Activated T-cell treated with anti-CD3 and anti-CD28 coated beads, Interleukin-2, amount 50 U/mL, for 4 hours (primary cell): ENCODE results near the gene DYNC1LI2. TPM values are rescaled to one million over a fixed set of nuclear protein-coding genes. Genes with fewer than 3 reads are reported as not detected.
A peak's percentile ranks its signal among the peaks of the same experiment; 100 is the strongest.
"Not testable (repeated sequence)": the region's sequence is repeated elsewhere in the genome, so short reads cannot be mapped to it uniquely, and the experiment has no call there.

Source experiments
- ATAC-seq, 2 donors: fragments of 200-7000 bp; cut with Tn5 transposase; one replicate each; pipeline ENCODE4 v1.10.0; 2021
- DNase-seq: peaks from one replicate; pipeline ENCODE4 v3.0.0-alpha.2; 2020
- H3K27me3 Mint-ChIP-seq: one replicate; pipeline ENCODE4 v1.8.0; 2021; ENCODE audit warnings: low read depth, mixed read lengths
- H3K36me3 Mint-ChIP-seq: one replicate; pipeline ENCODE4 v1.8.0; 2022; ENCODE audit warnings: mixed read lengths; ENCODE audit not compliant: insufficient read depth
- H3K4me1 Mint-ChIP-seq: one replicate; pipeline ENCODE4 v1.8.0; 2021; ENCODE audit warnings: low read depth, mixed read lengths
- H3K4me3 Mint-ChIP-seq: one replicate; pipeline ENCODE4 v1.8.0; 2021; ENCODE audit warnings: mild to moderate bottlenecking, moderate library complexity, mixed read lengths
- H3K9me3 Mint-ChIP-seq: one replicate; pipeline ENCODE4 v1.8.0; 2021; ENCODE audit warnings: mixed read lengths
- total RNA-seq, 3 donors: library from RNA; stranded (reverse); gene quantifications; one replicate each; pipeline ENCODE4 v1.2.1, GENCODE V29; 2021

DYNC1LI2 gene
- 10 to 100 TPM; 45.9 to 55.5 (median 53.6) TPM for total RNA-seq

DNA sequence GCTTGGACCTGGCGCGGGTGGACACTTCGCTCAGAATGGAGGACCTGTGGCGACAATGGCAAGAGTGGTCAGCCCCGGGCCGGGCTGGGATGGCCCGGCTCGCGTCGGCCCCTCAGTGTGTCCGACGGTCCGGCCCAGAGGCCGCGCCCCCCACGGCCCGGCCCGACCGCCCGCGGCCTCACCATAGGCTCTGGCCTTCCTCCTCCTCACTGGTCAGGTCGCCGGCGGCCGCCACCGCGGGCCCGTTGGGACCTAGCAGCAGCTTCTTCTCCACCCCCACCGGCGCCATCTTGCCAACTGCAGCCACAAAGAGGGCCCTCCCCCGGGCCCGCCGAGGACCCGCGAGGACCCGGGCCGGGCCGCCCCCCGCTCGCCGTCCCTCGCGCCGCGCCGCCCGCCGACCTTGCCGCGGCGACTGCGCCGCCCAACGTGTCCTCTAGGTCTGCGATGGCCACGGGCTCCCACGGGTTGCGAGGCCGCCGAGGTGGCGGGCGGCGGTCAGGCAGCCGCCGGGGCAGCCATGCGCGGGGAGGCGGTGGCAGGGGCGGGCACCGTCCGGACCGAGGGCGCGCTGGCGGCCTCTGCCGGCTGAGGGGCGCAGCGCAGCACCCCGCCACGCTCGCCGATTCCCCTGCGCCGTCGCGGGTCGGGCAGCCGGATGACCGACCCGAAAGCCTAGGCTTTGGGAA lies at the start of gene DYNC1LI2:
TSS of gene DYNC1LI2 (minus strand) at position 307 of the 689 bp plus-strand sequence. CDS start at position 289, 18 bp downstream.
- Mint-ChIP-seq H3K27me3 (peaks cover 4% of the 10 kb centered on the region), H3K4me1 (peaks cover 38% of the 10 kb centered on the region), H3K4me3 (peak within 1 kb of the TSS; percentile 88), H3K9me3 (no peaks in the 10 kb centered on the region), H3K36me3 (peaks cover 15% of the 10 kb centered on the region)
- ATAC-seq (peak; percentile 94 to 95), DNase-seq (peak; percentile 71)

DNA sequence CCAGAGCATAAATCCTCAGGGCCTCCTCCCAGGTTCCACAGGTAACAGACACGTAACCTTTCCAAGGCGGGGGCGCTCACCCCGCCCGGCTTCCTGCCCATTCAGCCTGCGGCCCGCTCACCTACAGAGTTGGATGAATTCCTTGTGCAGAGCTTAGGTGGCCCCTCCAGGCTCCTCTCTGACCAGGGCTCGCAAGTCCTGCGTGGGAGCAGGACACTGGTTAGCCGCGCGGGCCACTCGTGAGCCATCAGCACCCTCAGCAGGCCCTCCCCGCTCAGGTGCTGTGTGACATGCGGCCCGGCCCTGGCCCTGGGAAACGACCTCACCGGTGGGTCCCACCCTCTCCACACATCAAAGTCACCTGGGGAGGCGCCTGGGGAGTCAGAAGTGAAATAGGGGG lies 49.4 kb upstream of the DYNC1LI2 start:
- H3K4me1 Mint-ChIP-seq: no peaks in the 10 kb centered on the region
- H3K4me3 Mint-ChIP-seq: no peak overlapping the region
- no peak for DNase-seq
- no peaks in the 10 kb centered on the region for H3K9me3 Mint-ChIP-seq
- H3K27me3 Mint-ChIP-seq: no peaks in the 10 kb centered on the region
- ATAC-seq: no peak
- peaks cover 20% of the 10 kb centered on the region for H3K36me3 Mint-ChIP-seq

DNA sequence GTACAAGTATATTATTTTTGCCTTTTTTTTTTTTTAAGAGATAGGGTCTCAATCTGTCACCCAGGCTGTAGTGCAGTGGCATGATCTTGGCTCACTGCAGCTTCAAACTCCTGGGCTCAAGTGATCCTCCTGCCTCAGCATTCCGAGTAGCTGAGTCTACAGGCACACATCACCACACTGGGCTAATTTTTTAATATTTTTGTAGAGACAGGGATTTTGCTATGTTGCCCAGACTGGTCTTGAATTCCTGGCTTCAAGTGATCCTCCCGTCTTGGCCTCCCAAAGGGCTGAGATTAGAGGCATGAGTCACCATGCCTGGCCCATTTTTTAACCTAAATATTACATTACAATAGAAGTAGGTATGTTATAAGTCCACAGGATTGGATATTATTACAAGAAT lies 46.8 kb upstream of the DYNC1LI2 start:
- Mint-ChIP-seq H3K4me1 (no peaks in the 10 kb centered on the region), H3K4me3 (no peak overlapping the region), H3K36me3 (no peaks in the 10 kb centered on the region), H3K27me3 (no peaks in the 10 kb centered on the region), H3K9me3 (no peaks in the 10 kb centered on the region)
- DNase-seq: no peak
- no peak for ATAC-seq

DNA sequence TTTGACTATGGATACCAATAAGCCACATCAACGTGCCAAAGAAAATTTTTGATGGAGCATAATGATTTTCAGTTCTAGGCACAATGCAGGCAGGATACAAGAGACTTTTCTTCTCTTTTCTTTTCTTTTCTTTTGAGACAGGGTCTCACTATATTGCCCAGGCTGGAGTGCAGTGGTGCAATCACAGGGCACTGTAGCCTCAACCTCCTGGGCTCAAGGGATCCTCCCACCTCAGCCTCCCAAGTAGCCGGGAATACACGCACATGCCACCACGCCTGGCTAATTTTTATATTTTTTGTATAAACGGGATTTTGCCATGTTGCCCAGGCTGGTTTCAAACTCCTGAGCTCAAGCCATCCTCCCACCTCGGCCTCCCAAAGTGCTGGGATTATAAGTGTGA lies 42.6 kb upstream of the DYNC1LI2 start:
- H3K27me3 Mint-ChIP-seq, H3K4me1 Mint-ChIP-seq, H3K36me3 Mint-ChIP-seq: not testable (repeated sequence)

DNA sequence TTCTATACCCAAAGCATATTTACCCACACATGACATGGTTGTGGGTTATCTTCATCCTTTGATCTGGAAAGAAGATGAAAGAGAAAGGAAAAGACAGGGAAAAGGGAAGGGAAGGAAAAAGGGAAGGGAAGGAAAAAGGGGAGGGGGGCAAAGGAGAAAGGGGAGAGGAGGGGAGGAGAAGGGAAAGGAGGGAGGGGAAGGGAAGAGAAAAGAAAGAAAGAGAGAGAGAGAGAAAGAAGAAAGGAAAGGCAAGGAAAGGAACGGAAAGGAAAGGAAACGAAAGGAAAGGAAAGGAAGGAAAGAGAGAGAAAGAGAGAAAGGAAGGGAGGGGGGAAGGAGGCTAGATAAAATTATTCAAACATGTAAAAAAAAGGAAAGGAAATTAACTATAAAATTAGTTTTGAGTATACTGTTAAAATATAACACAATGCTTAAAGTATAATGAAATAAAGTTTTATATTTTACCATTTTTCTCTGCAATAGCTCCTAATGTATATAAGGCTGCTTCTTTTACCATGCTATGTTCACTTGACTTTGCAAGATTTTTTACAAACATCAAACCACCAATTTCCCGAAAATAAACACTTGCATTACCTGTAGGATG lies 38.8 kb upstream of the DYNC1LI2 start:
- H3K4me3 Mint-ChIP-seq: no peak overlapping the region
- no peaks in the 10 kb centered on the region for H3K27me3 Mint-ChIP-seq
- H3K9me3 Mint-ChIP-seq: no peaks in the 10 kb centered on the region
- H3K4me1 Mint-ChIP-seq: no peaks in the 10 kb centered on the region
- DNase-seq: no peak
- ATAC-seq: no peak
- H3K36me3 Mint-ChIP-seq: no peaks in the 10 kb centered on the region

More for the DNA sequence above, 42.6 kb upstream of the DYNC1LI2 start:
- not testable (repeated sequence) for DNase-seq, H3K4me3 Mint-ChIP-seq, ATAC-seq, H3K9me3 Mint-ChIP-seq

DNA sequence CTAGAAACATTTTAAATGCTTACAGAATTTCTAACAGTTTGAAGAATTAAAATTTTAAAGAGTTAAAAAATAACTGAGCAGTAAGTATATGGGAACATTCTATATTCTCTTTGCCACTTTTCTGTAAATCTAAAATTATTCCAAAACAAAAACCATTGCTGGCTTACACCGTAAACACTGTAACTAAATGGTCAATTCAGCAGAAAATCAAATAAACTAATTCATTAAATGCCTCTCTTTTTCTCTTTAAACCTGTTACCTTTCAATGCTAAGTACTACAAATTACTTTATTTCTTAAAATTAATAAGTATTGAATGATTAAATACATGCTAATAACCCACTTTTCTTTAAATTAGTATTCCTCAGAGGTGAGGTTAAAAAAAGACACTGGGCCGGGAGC lies 36.0 kb upstream of the DYNC1LI2 start:
- Mint-ChIP-seq H3K36me3 (no peaks in the 10 kb centered on the region), H3K4me3 (no peak overlapping the region), H3K4me1 (no peaks in the 10 kb centered on the region)

DNA sequence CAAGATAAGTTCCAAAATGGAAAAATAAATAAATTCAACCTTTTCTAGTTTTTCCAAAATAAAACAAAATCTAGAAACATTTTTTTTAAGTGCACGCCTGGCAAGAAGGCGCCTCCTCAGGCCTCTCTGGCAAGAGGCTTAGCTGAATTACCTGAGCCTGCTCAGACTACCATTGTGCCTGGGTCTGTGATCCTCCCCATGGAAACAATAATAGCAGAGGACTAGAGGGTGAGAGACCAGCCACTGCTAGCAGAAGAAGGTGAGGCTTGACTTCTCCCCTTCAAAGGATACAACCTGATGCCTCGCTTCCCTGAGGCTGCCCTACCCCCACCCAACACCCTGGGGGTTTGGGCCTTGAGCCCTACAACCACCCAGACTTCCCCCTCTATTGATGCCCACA lies 35.1 kb upstream of the DYNC1LI2 start:
- no peaks in the 10 kb centered on the region for H3K27me3 Mint-ChIP-seq
- ATAC-seq (no peak), DNase-seq (no peak)
- H3K4me3 Mint-ChIP-seq: no peak overlapping the region
- H3K9me3 Mint-ChIP-seq: no peaks in the 10 kb centered on the region
- H3K4me1 Mint-ChIP-seq: no peaks in the 10 kb centered on the region
- no peaks in the 10 kb centered on the region for H3K36me3 Mint-ChIP-seq

More for the DNA sequence above, 36.0 kb upstream of the DYNC1LI2 start:
- Mint-ChIP-seq H3K27me3 (no peaks in the 10 kb centered on the region), H3K9me3 (no peaks in the 10 kb centered on the region)
- no peak for DNase-seq
- ATAC-seq: no peak

DNA sequence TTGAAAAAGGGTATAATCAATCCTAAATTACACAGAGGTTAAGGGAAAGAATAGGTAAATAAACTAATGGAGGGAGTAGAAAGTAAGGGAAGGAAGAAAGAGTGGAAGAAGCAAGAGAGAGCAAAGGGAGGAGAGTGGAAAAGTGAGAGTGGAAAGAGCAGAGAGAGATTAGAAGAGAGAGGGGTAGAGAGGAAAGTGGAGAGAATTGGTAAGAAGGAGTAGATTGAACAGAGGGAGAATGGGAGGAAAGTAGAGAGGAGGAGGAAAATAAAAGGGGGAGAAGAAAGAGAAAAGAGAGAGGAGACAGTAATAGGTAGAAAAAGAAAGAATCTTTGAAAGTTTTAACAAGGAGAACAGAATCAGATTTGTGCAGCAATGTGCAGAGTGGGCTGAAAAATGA lies 25.0 kb upstream of the DYNC1LI2 start:
- Mint-ChIP-seq H3K9me3 (no peaks in the 10 kb centered on the region), H3K36me3 (no peaks in the 10 kb centered on the region)
- DNase-seq: no peak

DNA sequence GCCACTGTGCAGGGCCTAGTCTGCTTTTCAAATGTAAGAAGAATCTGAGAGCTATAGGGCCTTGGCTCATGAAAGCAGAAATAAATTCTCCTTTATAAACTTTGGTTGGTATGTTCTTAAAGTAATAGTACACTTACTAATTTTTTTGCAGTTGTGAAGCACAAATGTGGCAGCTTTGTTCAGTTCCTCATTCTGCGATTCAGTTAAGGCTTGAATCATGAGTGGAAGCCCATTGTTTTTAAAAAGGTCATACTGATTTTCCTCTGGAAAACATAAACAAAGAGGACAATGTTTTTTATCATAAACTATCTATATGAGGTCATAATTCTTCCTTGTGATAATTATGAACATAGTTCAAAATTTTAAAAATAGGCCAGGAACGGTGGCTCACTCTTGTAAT lies 23.6 kb upstream of the DYNC1LI2 start:
- Mint-ChIP-seq H3K27me3 (no peaks in the 10 kb centered on the region), H3K36me3 (no peaks in the 10 kb centered on the region), H3K9me3 (no peaks in the 10 kb centered on the region), H3K4me1 (no peaks in the 10 kb centered on the region), H3K4me3 (no peak overlapping the region)
- no peak for ATAC-seq
- DNase-seq: no peak

More for the DNA sequence above, 25.0 kb upstream of the DYNC1LI2 start:
- no peak for ATAC-seq
- H3K27me3 Mint-ChIP-seq: no peaks in the 10 kb centered on the region
- H3K4me1 Mint-ChIP-seq: no peaks in the 10 kb centered on the region
- no peak overlapping the region for H3K4me3 Mint-ChIP-seq

DNA sequence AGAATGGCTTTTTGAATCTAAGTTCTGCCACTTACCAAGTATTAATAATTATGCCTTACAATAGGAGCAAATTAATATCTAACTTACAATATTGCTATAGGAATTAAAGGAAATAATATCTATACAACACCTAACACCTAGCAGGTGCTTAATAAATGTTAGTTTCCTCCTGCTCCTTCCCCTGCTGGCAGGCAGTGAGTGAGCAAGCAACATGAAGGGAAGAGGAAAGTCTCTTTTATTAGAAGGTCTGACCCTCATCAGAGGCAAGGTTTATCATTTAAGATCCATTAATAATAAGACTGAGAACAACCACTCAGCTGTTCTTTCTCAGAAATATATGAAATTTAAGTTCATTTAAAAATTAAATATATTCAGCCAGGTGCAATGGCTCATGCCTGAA lies 6.7 kb upstream of the DYNC1LI2 start:
- no peaks in the 10 kb centered on the region for H3K4me1 Mint-ChIP-seq
- DNase-seq: no peak
- H3K27me3 Mint-ChIP-seq: no peaks in the 10 kb centered on the region
- no peaks in the 10 kb centered on the region for H3K9me3 Mint-ChIP-seq
- no peak overlapping the region for H3K4me3 Mint-ChIP-seq
- no peaks in the 10 kb centered on the region for H3K36me3 Mint-ChIP-seq
- ATAC-seq: no peak

DNA sequence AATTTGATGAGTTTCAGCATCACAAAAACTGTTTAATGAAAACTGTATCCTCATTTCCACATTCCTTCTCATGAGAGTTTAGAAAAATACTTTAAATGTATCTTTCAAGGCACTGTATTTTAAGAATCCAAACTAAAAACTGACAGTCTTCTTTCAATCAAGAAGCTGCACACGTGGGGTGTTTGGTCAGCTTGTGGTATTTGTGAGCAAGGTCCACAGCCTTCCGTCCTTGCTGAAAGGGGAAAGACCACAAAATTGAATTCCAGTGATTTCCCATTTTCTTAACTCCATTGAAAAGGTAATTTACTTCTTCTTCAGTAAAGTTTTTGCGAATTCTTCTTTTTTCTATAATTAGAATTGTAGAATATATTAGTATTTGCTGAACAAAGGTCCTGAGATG lies 3.4 kb upstream of the DYNC1LI2 start:
- no peaks in the 10 kb centered on the region for H3K9me3 Mint-ChIP-seq
- no peaks in the 10 kb centered on the region for H3K36me3 Mint-ChIP-seq
- H3K4me3 Mint-ChIP-seq: no peak overlapping the region

DNA sequence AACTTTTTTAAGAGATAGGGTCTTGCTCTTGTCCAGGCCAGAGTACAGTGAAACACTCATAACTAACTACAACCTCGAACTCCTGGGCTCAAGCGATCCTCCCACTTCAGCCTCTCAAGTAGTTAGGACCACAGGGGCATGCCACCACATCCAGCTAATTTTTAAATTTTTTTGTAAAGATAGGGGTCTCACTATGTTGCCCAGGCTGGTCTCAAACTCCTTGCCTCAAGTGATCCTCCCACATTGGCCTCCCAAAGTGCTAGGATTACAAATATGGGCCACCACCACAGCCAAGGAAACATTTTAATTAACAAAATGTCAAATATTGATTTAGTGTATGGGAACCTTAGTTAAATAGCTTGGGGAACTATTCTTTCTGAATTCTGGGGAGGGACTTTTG lies 2.8 kb upstream of the DYNC1LI2 start:
- Mint-ChIP-seq H3K4me1 (peaks cover 21% of the 10 kb centered on the region), H3K36me3 (peaks cover 2% of the 10 kb centered on the region), H3K4me3 (no peak overlapping the region), H3K9me3 (no peaks in the 10 kb centered on the region), H3K27me3 (peaks cover 4% of the 10 kb centered on the region)
- DNase-seq (no peak), ATAC-seq (no peak)

More for the DNA sequence above, 3.4 kb upstream of the DYNC1LI2 start:
- DNase-seq (no peak), ATAC-seq (no peak)
- Mint-ChIP-seq H3K4me1 (peaks cover 15% of the 10 kb centered on the region), H3K27me3 (peaks cover 4% of the 10 kb centered on the region)

DNA sequence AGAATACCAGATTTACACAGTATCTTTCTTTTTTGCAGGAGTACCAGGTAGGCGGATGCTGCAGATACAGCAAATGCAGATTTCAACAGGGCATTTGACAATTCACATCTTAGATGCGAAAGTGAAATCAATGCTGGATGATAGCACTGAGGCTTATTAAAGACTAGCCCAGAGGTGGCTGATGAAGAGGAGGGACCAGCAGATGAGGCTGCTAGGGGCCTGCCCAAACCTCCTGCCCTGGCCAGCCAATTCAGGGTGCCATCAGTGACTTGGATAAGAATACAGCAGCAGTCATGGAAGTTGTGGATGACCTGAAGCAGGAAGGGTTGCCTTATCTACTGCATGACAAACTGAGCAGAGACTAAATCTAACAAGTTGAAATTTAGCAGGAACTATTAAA lies 1.5 kb upstream of the DYNC1LI2 start:
- H3K9me3 Mint-ChIP-seq: no peaks in the 10 kb centered on the region
- H3K27me3 Mint-ChIP-seq: peaks cover 4% of the 10 kb centered on the region
- peaks cover 11% of the 10 kb centered on the region for H3K36me3 Mint-ChIP-seq
- no peak for DNase-seq
- no peak overlapping the region for H3K4me3 Mint-ChIP-seq
- ATAC-seq: no peak
- H3K4me1 Mint-ChIP-seq: peaks cover 30% of the 10 kb centered on the region

DNA sequence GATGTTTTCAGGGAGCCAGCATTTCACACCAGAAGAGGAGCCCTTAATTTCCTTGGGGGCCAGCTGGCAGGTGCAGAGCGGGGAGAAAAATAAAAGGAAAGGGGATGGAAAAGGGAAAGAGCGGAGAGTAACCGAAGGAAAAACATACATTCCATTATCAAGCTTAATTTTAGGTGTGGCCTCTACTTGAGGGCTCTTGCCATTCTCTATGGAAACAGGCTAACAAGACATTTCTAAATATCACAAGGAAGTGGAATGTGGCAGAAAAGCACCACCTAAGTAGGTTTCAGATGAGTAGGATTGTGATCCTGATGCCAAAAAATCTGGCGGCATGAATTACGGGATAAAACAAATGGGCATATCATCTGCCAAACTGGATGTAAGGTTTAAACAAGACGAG lies 970 bp upstream of the DYNC1LI2 start:
- peaks cover 11% of the 10 kb centered on the region for H3K36me3 Mint-ChIP-seq
- H3K4me1 Mint-ChIP-seq: peaks cover 30% of the 10 kb centered on the region
- no peaks in the 10 kb centered on the region for H3K9me3 Mint-ChIP-seq
- ATAC-seq (no peak), DNase-seq (no peak)
- H3K27me3 Mint-ChIP-seq: peaks cover 4% of the 10 kb centered on the region
- H3K4me3 Mint-ChIP-seq: peak overlapping the region; percentile 80

DNA sequence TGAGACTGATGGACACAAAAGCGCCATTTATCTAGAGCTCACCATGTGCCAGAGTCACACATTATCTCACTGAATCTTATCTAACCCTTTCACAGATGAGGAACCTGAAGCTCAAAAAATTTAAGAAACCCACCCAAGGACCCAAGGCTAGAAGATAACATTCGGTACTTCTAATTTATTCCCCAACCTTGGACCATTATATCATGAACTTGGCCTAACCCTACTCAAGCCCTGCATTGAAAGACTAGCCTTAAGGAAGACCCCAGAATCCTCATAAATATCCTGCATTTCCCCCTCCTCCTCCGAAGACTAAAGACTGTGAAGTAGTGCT lies 548 bp upstream of the DYNC1LI2 start:
- H3K27me3 Mint-ChIP-seq: peaks cover 4% of the 10 kb centered on the region
- H3K36me3 Mint-ChIP-seq: peaks cover 11% of the 10 kb centered on the region
- no peaks in the 10 kb centered on the region for H3K9me3 Mint-ChIP-seq
- DNase-seq (no peak), ATAC-seq (no peak)
- peak overlapping the region; percentile 80 for H3K4me3 Mint-ChIP-seq
- peaks cover 33% of the 10 kb centered on the region for H3K4me1 Mint-ChIP-seq
